IMR-90 (cell line): ENCODE measurements around the gene WFDC5. TPM values are rescaled to one million over a fixed set of nuclear protein-coding genes. Genes with fewer than 3 reads are reported as not detected.

Experiments
- ATAC-seq: fragments of 200-7000 bp; cut with Tn5 transposase; 2 replicates; pipeline ENCODE4 v1.9.1; 2020; ENCODE audit warnings: low read depth, mild to moderate bottlenecking, moderate library complexity
- BruUV-seq: library from RNA; stranded (reverse); fragments of 400-500 nt; replicated peaks from 2 replicates; lab custom pipeline; 2021; lab: Mats Ljungman, UMichigan
- CTCF ChIA-PET: fragments of 300-600 bp; formaldehyde crosslinking; extraction: SDS; loops from one replicate; lab custom pipeline; 2021; ENCODE audit warnings: antibody characterized with exemption; lab: Yijun Ruan, JAX
- POLR2A ChIA-PET: fragments of 300-600 bp; sonication (Branson Sonifier 250); formaldehyde crosslinking; loops from one replicate; lab custom pipeline; 2022; ENCODE audit warnings: antibody characterized with exemption; ENCODE audit not compliant: unreplicated experiment; lab: Charles Lee
- DNase-seq: peaks from one replicate; pipeline ENCODE4 v3.0.0; 2013
- H2AFZ ChIP-seq: replicated peaks from 2 replicates; pipeline ENCODE3; 2013; ENCODE audit warnings: low read length, mild to moderate bottlenecking; ENCODE audit not compliant: poor library complexity
- H2AK5ac ChIP-seq: 2 replicates; pipeline ENCODE4 v1.6.1; 2013; ENCODE audit warnings: low read depth, low read length, inconsistent platforms
- H2AK9ac ChIP-seq: replicated peaks from 2 replicates; pipeline ENCODE3; 2013; ENCODE audit warnings: mild to moderate bottlenecking, low read depth, low read length, moderate library complexity; ENCODE audit not compliant: poor library complexity
- H2BK120ac ChIP-seq: 2 replicates; pipeline ENCODE4 v1.6.1; 2013; ENCODE audit warnings: low read depth, low read length, inconsistent platforms
- H2BK15ac ChIP-seq: 3 replicates; pipeline ENCODE4 v1.6.1; 2013; ENCODE audit warnings: low read depth, low read length, inconsistent platforms
- H2BK20ac ChIP-seq: 2 replicates; pipeline ENCODE4 v1.6.1; 2013; ENCODE audit warnings: low read depth, mild to moderate bottlenecking, inconsistent platforms, low read length, moderate library complexity
- H2BK5ac ChIP-seq: 2 replicates; pipeline ENCODE4 v1.6.1; 2013; ENCODE audit warnings: mild to moderate bottlenecking, low read depth, low read length, inconsistent platforms; ENCODE audit not compliant: poor library complexity, severe bottlenecking
- H3K14ac ChIP-seq: replicated peaks from 2 replicates; pipeline ENCODE4 v1.6.1; 2013; ENCODE audit warnings: low read depth, low read length, inconsistent platforms
- H3K18ac ChIP-seq: 2 replicates; pipeline ENCODE4 v1.6.1; 2013; ENCODE audit warnings: low read depth, low read length, control low read depth
- H3K23ac ChIP-seq: 2 replicates; pipeline ENCODE4 v1.6.1; 2013; ENCODE audit warnings: low read depth, low read length, inconsistent platforms
- H3K27ac ChIP-seq: 2 replicates; pipeline ENCODE4 v1.5.1; 2013; ENCODE audit warnings: mild to moderate bottlenecking, control low read depth, low read length; ENCODE audit not compliant: insufficient read depth
- H3K27me3 ChIP-seq: 2 replicates; pipeline ENCODE4 v1.6.1; 2013; ENCODE audit warnings: low read length; ENCODE audit not compliant: control insufficient read depth, insufficient read depth
- H3K36me3 ChIP-seq: 2 replicates; pipeline ENCODE4 v1.6.1; 2013; ENCODE audit warnings: low read length, mixed read lengths; ENCODE audit not compliant: control insufficient read depth, insufficient read depth
- H3K4ac ChIP-seq: 2 replicates; pipeline ENCODE4 v1.6.1; 2013; ENCODE audit warnings: low read depth, low read length, inconsistent platforms
- H3K4me1 ChIP-seq: 2 replicates; pipeline ENCODE4 v1.6.1; 2013; ENCODE audit warnings: low read length, mixed read lengths; ENCODE audit not compliant: control insufficient read depth, insufficient read depth
- H3K4me2 ChIP-seq: 2 replicates; pipeline ENCODE4 v1.6.1; 2013; ENCODE audit warnings: low read depth, mild to moderate bottlenecking, control low read depth, low read length, moderate library complexity
- H3K4me3 ChIP-seq: 2 replicates; pipeline ENCODE4 v1.5.1; 2013; ENCODE audit warnings: low read depth, mild to moderate bottlenecking, control low read depth, low read length, moderate library complexity; ENCODE audit not compliant: insufficient read depth
- H3K56ac ChIP-seq: 2 replicates; pipeline ENCODE4 v1.6.1; 2013; ENCODE audit warnings: low read length, inconsistent platforms; ENCODE audit not compliant: insufficient read depth; ENCODE audit errors: extremely low read depth
- H3K79me1 ChIP-seq, 2 experiments: 2 replicates each; pipeline ENCODE4 v1.6.1; 2013; ENCODE audit warnings: low read length in 2 of 2, inconsistent platforms in 1 of 2, low read depth in 1 of 2
- H3K9ac ChIP-seq: 2 replicates; pipeline ENCODE4 v1.6.1; 2013; ENCODE audit warnings: low read depth, low read length, control low read depth
- H3K9me1 ChIP-seq: 2 replicates; pipeline ENCODE4 v1.6.1; 2013; ENCODE audit warnings: low read length, inconsistent platforms; ENCODE audit not compliant: insufficient read depth
- H3K9me3 ChIP-seq: 2 replicates; pipeline ENCODE4 v1.6.1; 2013; ENCODE audit warnings: low read length; ENCODE audit not compliant: control insufficient read depth, insufficient read depth
- H4K20me1 ChIP-seq: 2 replicates; pipeline ENCODE4 v1.6.1; 2013; ENCODE audit warnings: low read length, inconsistent platforms; ENCODE audit not compliant: insufficient read depth
- H4K5ac ChIP-seq: 2 replicates; pipeline ENCODE4 v1.6.1; 2013; ENCODE audit warnings: mild to moderate bottlenecking, low read depth, low read length, control low read depth
- H4K8ac ChIP-seq, 2 experiments: 2 replicates each; pipeline ENCODE4 v1.6.1; 2013; ENCODE audit warnings: low read depth in 2 of 2, low read length in 2 of 2, control low read depth in 1 of 2, inconsistent platforms in 1 of 2
- H4K91ac ChIP-seq: 2 replicates; pipeline ENCODE4 v1.6.1; 2013; ENCODE audit warnings: low read depth, low read length, inconsistent platforms; ENCODE audit not compliant: insufficient read depth
- CEBPB ChIP-seq: IDR thresholded peaks from 2 replicates; pipeline ENCODE4 v1.6.1; 2012; ENCODE audit warnings: low read depth, low read length, improper control_type of control experiment
- CHD1 ChIP-seq: IDR thresholded peaks from 2 replicates; pipeline ENCODE4 v1.6.1; 2012; ENCODE audit warnings: low read depth, low read length, improper control_type of control experiment
- FOS ChIP-seq: fragments of 150-350 bp; IDR thresholded peaks from 2 replicates; pipeline ENCODE4 v1.6.1; 2016; ENCODE audit warnings: low read depth, low read length
- MAFK ChIP-seq: IDR thresholded peaks from 2 replicates; pipeline ENCODE4 v1.6.1; 2012; ENCODE audit warnings: low read depth, low read length, improper control_type of control experiment
- MAZ ChIP-seq: IDR thresholded peaks from 2 replicates; pipeline ENCODE4 v1.6.1; 2012; ENCODE audit warnings: low read depth, mild to moderate bottlenecking, low read length, improper control_type of control experiment, moderate library complexity, borderline replicate concordance
- MXI1 ChIP-seq: IDR thresholded peaks from 2 replicates; pipeline ENCODE4 v1.6.1; 2012; ENCODE audit warnings: low read depth, mild to moderate bottlenecking, low read length, moderate library complexity, borderline replicate concordance
- POLR2A ChIP-seq: IDR thresholded peaks from 2 replicates; pipeline ENCODE4 v1.6.1; 2012; ENCODE audit warnings: mild to moderate bottlenecking, low read depth, low read length
- RAD21 ChIP-seq: IDR thresholded peaks from 2 replicates; pipeline ENCODE4 v1.6.1; 2012; ENCODE audit warnings: low read length, improper control_type of control experiment
- RCOR1 ChIP-seq: IDR thresholded peaks from 2 replicates; pipeline ENCODE4 v1.6.1; 2012; ENCODE audit warnings: mild to moderate bottlenecking, low read length, improper control_type of control experiment; ENCODE audit not compliant: insufficient replicate concordance
- RFX5 ChIP-seq: IDR thresholded peaks from 2 replicates; pipeline ENCODE4 v1.8.0; 2012; ENCODE audit warnings: low read depth, mild to moderate bottlenecking, low read length, moderate library complexity
- SMC3 ChIP-seq: fragments of 150-350 bp; IDR thresholded peaks from 2 replicates; pipeline ENCODE4 v1.6.1; 2016; ENCODE audit warnings: low read depth, mild to moderate bottlenecking, antibody characterized with exemption, low read length, moderate library complexity
- WGBS, 2 experiments: methylation state at CpG; one replicate each; pipeline versions ENCODE4 v1.1.5 to v1.1.7; 2013; ENCODE audit warnings: missing lambda C conversion rate in 2 of 2; ENCODE audit not compliant: insufficient read length in 1 of 2; ENCODE audit errors: extremely low coverage in 2 of 2; 5-methylcytosine and 5-hydroxymethylcytosine counted together
- dilution Hi-C: fragments of 300-500 bp; cut with HindIII; formaldehyde crosslinking; loops from one replicate; pipeline ENCODE4 v1.14.3; 2018; ENCODE audit warnings: low sequenced_read_pairs; ENCODE audit not compliant: unreplicated experiment
- in situ Hi-C: fragments of 300-500 bp; cut with MboI; formaldehyde crosslinking; loops from 3 replicates; pipeline ENCODE4 v1.14.3; 2019; ENCODE audit warnings: low sequenced_read_pairs, inconsistent platforms, mixed read lengths
- intact Hi-C: fragments of 100-400 bp; cut with micrococcal nuclease; formaldehyde crosslinking; loops from 2 replicates; pipeline ENCODE4 v1.10.0; 2022
- polyA plus RNA-seq, 3 experiments: library from polyadenylated mRNA; depleted of rRNA; stranded (reverse); fragments of >200 nt; gene quantifications; 2 replicates each; pipeline ENCODE4 v1.2.3, GENCODE V29; 2012; ENCODE audit warnings: low replicate concordance in 1 of 3
- total RNA-seq: library from RNA; depleted of rRNA; stranded (reverse); fragments of >200 nt; gene quantifications from 2 replicates; pipeline ENCODE4 v1.2.3, GENCODE V29; 2012
- TF ChIP-seq, protein P1 (sequence below): fragments of 150-350 bp; IDR thresholded peaks from 2 replicates; pipeline ENCODE4 v1.6.1; 2016; ENCODE audit warnings: low read depth, mild to moderate bottlenecking, low read length, moderate library complexity, borderline replicate concordance
- TF ChIP-seq, protein P2 (sequence below): fragments of 150-350 bp; IDR thresholded peaks from 2 replicates; pipeline ENCODE4 v1.6.1; 2017; ENCODE audit warnings: mild to moderate bottlenecking, antibody characterized with exemption, low read length, low read depth
- TF ChIP-seq, protein P3 (sequence below): conservative IDR thresholded peaks from 2 replicates; pipeline ENCODE4 v1.5.1; 2012; ENCODE audit warnings: mild to moderate bottlenecking, low read depth, low read length, improper control_type of control experiment

WFDC5 gene
- total and polyA plus RNA-seq, 2 of the 4 experiments (the other 2 are of a cell fraction) = not detected

DNA sequence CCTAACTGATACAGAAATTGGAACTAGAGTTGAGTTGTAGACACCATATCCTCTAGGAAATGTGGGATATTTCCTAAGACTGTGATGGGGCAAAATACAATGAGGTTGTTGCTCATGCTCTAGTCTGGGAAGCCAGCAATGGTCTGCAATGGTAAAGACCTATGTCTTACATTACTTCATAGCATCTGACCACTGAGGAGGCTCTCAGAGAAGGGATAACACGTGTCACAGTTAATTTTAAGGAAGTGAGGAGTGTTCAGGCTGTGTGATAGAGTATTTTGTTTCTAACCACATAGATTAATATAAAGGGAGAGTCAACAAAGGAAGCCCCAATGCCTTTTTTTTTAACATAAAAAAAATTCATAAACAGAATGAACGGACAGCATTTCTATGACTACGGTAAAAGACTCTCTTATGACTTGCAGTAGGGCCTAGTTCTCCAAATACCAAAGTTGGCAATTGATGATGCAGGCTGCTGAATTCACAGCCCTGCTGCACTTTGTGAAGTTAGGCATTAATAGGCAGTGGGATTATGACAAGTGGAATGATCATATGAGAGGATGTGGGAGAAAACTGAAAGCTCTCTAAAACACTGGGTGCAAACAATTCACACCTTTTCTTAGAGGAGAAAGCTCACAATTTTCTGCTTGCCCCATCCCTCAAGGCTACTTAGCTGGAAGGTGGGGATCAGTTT, 27.7 kb downstream of the WFDC5 start:
- TF ChIP-seq MAZ (no peak), CHD1 (no peak), CEBPB (no peak), RFX5 (no peak), POLR2A (no peak), FOS (no peak), MXI1 (no peak), SMC3 (no peak), MAFK (no peak), RCOR1 (no peak), RAD21 (no peak)
- TF ChIP-seq, protein P1, sequence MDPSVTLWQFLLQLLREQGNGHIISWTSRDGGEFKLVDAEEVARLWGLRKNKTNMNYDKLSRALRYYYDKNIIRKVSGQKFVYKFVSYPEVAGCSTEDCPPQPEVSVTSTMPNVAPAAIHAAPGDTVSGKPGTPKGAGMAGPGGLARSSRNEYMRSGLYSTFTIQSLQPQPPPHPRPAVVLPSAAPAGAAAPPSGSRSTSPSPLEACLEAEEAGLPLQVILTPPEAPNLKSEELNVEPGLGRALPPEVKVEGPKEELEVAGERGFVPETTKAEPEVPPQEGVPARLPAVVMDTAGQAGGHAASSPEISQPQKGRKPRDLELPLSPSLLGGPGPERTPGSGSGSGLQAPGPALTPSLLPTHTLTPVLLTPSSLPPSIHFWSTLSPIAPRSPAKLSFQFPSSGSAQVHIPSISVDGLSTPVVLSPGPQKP = no peak
- TF ChIP-seq, protein P2, sequence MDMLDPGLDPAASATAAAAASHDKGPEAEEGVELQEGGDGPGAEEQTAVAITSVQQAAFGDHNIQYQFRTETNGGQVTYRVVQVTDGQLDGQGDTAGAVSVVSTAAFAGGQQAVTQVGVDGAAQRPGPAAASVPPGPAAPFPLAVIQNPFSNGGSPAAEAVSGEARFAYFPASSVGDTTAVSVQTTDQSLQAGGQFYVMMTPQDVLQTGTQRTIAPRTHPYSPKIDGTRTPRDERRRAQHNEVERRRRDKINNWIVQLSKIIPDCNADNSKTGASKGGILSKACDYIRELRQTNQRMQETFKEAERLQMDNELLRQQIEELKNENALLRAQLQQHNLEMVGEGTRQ = no peak
- TF ChIP-seq, protein P3, sequence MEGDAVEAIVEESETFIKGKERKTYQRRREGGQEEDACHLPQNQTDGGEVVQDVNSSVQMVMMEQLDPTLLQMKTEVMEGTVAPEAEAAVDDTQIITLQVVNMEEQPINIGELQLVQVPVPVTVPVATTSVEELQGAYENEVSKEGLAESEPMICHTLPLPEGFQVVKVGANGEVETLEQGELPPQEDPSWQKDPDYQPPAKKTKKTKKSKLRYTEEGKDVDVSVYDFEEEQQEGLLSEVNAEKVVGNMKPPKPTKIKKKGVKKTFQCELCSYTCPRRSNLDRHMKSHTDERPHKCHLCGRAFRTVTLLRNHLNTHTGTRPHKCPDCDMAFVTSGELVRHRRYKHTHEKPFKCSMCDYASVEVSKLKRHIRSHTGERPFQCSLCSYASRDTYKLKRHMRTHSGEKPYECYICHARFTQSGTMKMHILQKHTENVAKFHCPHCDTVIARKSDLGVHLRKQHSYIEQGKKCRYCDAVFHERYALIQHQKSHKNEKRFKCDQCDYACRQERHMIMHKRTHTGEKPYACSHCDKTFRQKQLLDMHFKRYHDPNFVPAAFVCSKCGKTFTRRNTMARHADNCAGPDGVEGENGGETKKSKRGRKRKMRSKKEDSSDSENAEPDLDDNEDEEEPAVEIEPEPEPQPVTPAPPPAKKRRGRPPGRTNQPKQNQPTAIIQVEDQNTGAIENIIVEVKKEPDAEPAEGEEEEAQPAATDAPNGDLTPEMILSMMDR = no peak
- Histone ChIP-seq H4K8ac (peak overlapping the region; percentile 52 to 80), H3K14ac (0 out of 2 replicates have a peak overlapping the region, but pooled peaks have one; percentile 23), H3K56ac (peak overlapping the region; percentile 8; the same call in 1 of the 2 replicates), H3K4me3 (no peak overlapping the region), H3K9ac (peak overlapping the region; percentile 38; the same call in 1 of the 2 replicates), H2BK5ac (peak overlapping the region; percentile 98), H2BK120ac (peak overlapping the region; percentile 83), H3K18ac (peak overlapping the region; percentile 88), H4K20me1 (no peaks in the 10 kb centered on the region), H3K4ac (peak overlapping the region; percentile 54; the same call in 1 of the 2 replicates), H3K4me2 (peak overlapping the region; percentile 24; the same call in 1 of the 2 replicates), H2AK5ac (peak overlapping the region; percentile 46; the same call in 1 of the 2 replicates), H4K5ac (peak overlapping the region; percentile 77), H3K79me1 (no peaks in the 10 kb centered on the region), H2AK9ac (no peak overlapping the region), H3K4me1 (peaks cover 11% of the 10 kb centered on the region), H3K27me3 (no peaks in the 10 kb centered on the region), H3K36me3 (no peaks in the 10 kb centered on the region), H3K9me3 (no peaks in the 10 kb centered on the region), H4K91ac (peak overlapping the region; percentile 84), H2AFZ (no peak overlapping the region), H3K27ac (peak overlapping the region; percentile 83), H3K23ac (no peak overlapping the region), H2BK20ac (peak overlapping the region; percentile 73), H3K9me1 (no peaks in the 10 kb centered on the region), H2BK15ac (peak overlapping the region; percentile 60)
- in situ Hi-C loops = loop anchor here (5.0 kb wide), 1 partner anchor 40 kb away; no protein-coding TSS in a partner anchor
- dilution Hi-C loops = no loop called here
- POLR2A ChIA-PET = interaction anchor here (0.6 kb wide), 1 partner anchor 1630 kb away, joined by 3 read pairs; no protein-coding TSS in a partner anchor
- no peak for DNase-seq
- intact Hi-C loops = loop anchor here (5.0 kb wide), 1 partner anchor 35 kb away; no protein-coding TSS in a partner anchor
- ATAC-seq = no peak
- no CpG with 5 or more reads among the region's 3 CpGs for WGBS, 2 experiments
- BruUV-seq = no TSS peak
- CTCF ChIA-PET = interaction anchor here (1.0 to 1.3 kb wide), 2 partner anchors 11 to 25 kb away, joined by 3 read pairs; no protein-coding TSS in a partner anchor
